HG03095 (cell line): ENCODE data around the gene NMNAT3.
"Not testable (repeated sequence)": the region's sequence is repeated elsewhere in the genome, so short reads cannot be mapped to it uniquely, and the experiment has no call there.

ENCODE experiments used
- ATAC-seq: cut with Tn5 transposase; IDR thresholded peaks from one replicate; pipeline ENCODE4 v1.9.1; 2021; ENCODE audit warnings: moderate library complexity; ENCODE audit not compliant: unreplicated experiment

Gene NMNAT3

GRCh38 chr3:139639662-139640061 lies 38.1 kb downstream of the NMNAT3 start:
- ATAC-seq: no peak

- no peak for ATAC-seq
Measured at GRCh38 chr3:139638518-139638917, 39.3 kb downstream of the NMNAT3 start.

GRCh38 chr3:139636511-139636910 lies 41.3 kb downstream of the NMNAT3 start:
- ATAC-seq: no peak

GRCh38 chr3:139634111-139634635 lies 43.6 kb downstream of the NMNAT3 start:
- ATAC-seq: no peak

GRCh38 chr3:139633511-139633910 lies 44.3 kb downstream of the NMNAT3 start:
- ATAC-seq: no peak

- ATAC-seq: no peak
Measured at GRCh38 chr3:139630542-139630941, 47.2 kb downstream of the NMNAT3 start.

GRCh38 chr3:139629033-139629432 lies 48.7 kb downstream of the NMNAT3 start:
- no peak for ATAC-seq

- no peak for ATAC-seq
Measured at GRCh38 chr3:139627759-139628158, 50.0 kb downstream of the NMNAT3 start.

GRCh38 chr3:139620438-139620837 lies 57.3 kb downstream of the NMNAT3 start:
- ATAC-seq: no peak

GRCh38 chr3:139619484-139619883 lies 58.3 kb downstream of the NMNAT3 start:
- no peak for ATAC-seq

- ATAC-seq: no peak
Measured at GRCh38 chr3:139617672-139618268, 60.0 kb downstream of the NMNAT3 start.

GRCh38 chr3:139611528-139611927 lies 66.2 kb downstream of the NMNAT3 start:
- no peak for ATAC-seq

GRCh38 chr3:139610886-139611285 lies 66.9 kb downstream of the NMNAT3 start:
- ATAC-seq: no peak

GRCh38 chr3:139608924-139609323 lies 68.8 kb downstream of the NMNAT3 start:
- ATAC-seq: no peak

GRCh38 chr3:139608108-139608380 lies 69.7 kb downstream of the NMNAT3 start:
- no peak for ATAC-seq

- no peak for ATAC-seq
Measured at GRCh38 chr3:139607257-139608107, 70.3 kb downstream of the NMNAT3 start.

- no peak for ATAC-seq
Measured at GRCh38 chr3:139602003-139602402, 75.8 kb downstream of the NMNAT3 start.

GRCh38 chr3:139601191-139601961 lies 76.4 kb downstream of the NMNAT3 start:
- no peak for ATAC-seq

GRCh38 chr3:139597947-139598346 lies 79.8 kb downstream of the NMNAT3 start:
- no peak for ATAC-seq

GRCh38 chr3:139591186-139591585 lies 86.6 kb downstream of the NMNAT3 start:
- ATAC-seq: not testable (repeated sequence)

GRCh38 chr3:139588450-139588849 lies 89.3 kb downstream of the NMNAT3 start:
- no peak for ATAC-seq

GRCh38 chr3:139587797-139588196 lies 90.0 kb downstream of the NMNAT3 start:
- no peak for ATAC-seq
